HG02763 (cell line): ENCODE measurements around the gene CHMP4B.

ENCODE experiments used
- ATAC-seq: cut with Tn5 transposase; IDR thresholded peaks from one replicate; pipeline ENCODE4 v1.9.1; 2021; ENCODE audit warnings: mild to moderate bottlenecking, moderate library complexity; ENCODE audit not compliant: unreplicated experiment

CHMP4B gene

GRCh38 chr20:33810885-33811775 is at the start of gene CHMP4B:
CHMP4B (plus strand) TSS chr20:33811348; CDS start chr20:33811469, 121 bp downstream.
- peak; percentile 95 for ATAC-seq

GRCh38 chr20:33761698-33762250 is 49.4 kb upstream of the CHMP4B start:
- ATAC-seq = no peak

- ATAC-seq = no peak
Observed at GRCh38 chr20:33765099-33765498, 46.0 kb upstream of the CHMP4B start.

GRCh38 chr20:33765592-33765991 is 45.6 kb upstream of the CHMP4B start:
- ATAC-seq = no peak

GRCh38 chr20:33766686-33767085 is 44.5 kb upstream of the CHMP4B start:
- ATAC-seq = no peak

GRCh38 chr20:33767777-33768138 is 43.4 kb upstream of the CHMP4B start:
- ATAC-seq = no peak

GRCh38 chr20:33769043-33769442 is 42.1 kb upstream of the CHMP4B start:
- ATAC-seq = no peak

GRCh38 chr20:33770005-33770404 is 41.1 kb upstream of the CHMP4B start:
- no peak for ATAC-seq

- ATAC-seq = no peak
Observed at GRCh38 chr20:33771938-33772337, 39.2 kb upstream of the CHMP4B start.

- no peak for ATAC-seq
Observed at GRCh38 chr20:33772439-33772838, 38.7 kb upstream of the CHMP4B start.

GRCh38 chr20:33773412-33774089 is 37.6 kb upstream of the CHMP4B start:
- no peak for ATAC-seq

- no peak for ATAC-seq
Observed at GRCh38 chr20:33777816-33778215, 33.3 kb upstream of the CHMP4B start.

GRCh38 chr20:33781133-33781532 is 30.0 kb upstream of the CHMP4B start:
- no peak for ATAC-seq

GRCh38 chr20:33781945-33782344 is 29.2 kb upstream of the CHMP4B start:
- ATAC-seq = no peak

GRCh38 chr20:33783256-33783655 is 27.9 kb upstream of the CHMP4B start:
- no peak for ATAC-seq

- ATAC-seq = no peak
Observed at GRCh38 chr20:33783818-33784217, 27.3 kb upstream of the CHMP4B start.

- no peak for ATAC-seq
Observed at GRCh38 chr20:33784225-33784624, 26.9 kb upstream of the CHMP4B start.

GRCh38 chr20:33785503-33785902 is 25.6 kb upstream of the CHMP4B start:
- ATAC-seq = no peak

GRCh38 chr20:33787253-33787891 is 23.8 kb upstream of the CHMP4B start:
- no peak for ATAC-seq

- no peak for ATAC-seq
Observed at GRCh38 chr20:33788351-33789049, 22.6 kb upstream of the CHMP4B start.
